Measurements from ENCODE around the gene TYMP.

- TF ChIP-seq, protein P1, sequence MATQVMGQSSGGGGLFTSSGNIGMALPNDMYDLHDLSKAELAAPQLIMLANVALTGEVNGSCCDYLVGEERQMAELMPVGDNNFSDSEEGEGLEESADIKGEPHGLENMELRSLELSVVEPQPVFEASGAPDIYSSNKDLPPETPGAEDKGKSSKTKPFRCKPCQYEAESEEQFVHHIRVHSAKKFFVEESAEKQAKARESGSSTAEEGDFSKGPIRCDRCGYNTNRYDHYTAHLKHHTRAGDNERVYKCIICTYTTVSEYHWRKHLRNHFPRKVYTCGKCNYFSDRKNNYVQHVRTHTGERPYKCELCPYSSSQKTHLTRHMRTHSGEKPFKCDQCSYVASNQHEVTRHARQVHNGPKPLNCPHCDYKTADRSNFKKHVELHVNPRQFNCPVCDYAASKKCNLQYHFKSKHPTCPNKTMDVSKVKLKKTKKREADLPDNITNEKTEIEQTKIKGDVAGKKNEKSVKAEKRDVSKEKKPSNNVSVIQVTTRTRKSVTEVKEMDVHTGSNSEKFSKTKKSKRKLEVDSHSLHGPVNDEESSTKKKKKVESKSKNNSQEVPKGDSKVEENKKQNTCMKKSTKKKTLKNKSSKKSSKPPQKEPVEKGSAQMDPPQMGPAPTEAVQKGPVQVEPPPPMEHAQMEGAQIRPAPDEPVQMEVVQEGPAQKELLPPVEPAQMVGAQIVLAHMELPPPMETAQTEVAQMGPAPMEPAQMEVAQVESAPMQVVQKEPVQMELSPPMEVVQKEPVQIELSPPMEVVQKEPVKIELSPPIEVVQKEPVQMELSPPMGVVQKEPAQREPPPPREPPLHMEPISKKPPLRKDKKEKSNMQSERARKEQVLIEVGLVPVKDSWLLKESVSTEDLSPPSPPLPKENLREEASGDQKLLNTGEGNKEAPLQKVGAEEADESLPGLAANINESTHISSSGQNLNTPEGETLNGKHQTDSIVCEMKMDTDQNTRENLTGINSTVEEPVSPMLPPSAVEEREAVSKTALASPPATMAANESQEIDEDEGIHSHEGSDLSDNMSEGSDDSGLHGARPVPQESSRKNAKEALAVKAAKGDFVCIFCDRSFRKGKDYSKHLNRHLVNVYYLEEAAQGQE (IDR thresholded peaks at IDR 0.05) = no peak
- no peak for TF ChIP-seq CTCF (IDR thresholded peaks at IDR 0.05)
- TF ChIP-seq CBX2 (IDR thresholded peaks at IDR 0.05; ENCODE audit: borderline replicate concordance, low read depth) = no peak
- peak; percentile 67 for TF ChIP-seq POLR2A (IDR thresholded peaks at IDR 0.05; ENCODE audit: low read length)
- no peak for TF ChIP-seq MAZ (IDR thresholded peaks at IDR 0.05; ENCODE audit: borderline replicate concordance, low read depth, low read length)
- no peak for TF ChIP-seq CEBPB (IDR thresholded peaks at IDR 0.05)
- peak; percentile 73 for TF ChIP-seq PHF8 (IDR thresholded peaks at IDR 0.05; ENCODE audit: borderline replicate concordance, low read depth)
- TF ChIP-seq SREBF2 (IDR thresholded peaks at IDR 0.05) = no peak
- no peak for TF ChIP-seq RAD21 (conservative IDR thresholded peaks at IDR 0.05 in 1 of 2, IDR thresholded peaks at IDR 0.05 in 1 of 2)
- no peak for TF ChIP-seq BCL3 (IDR thresholded peaks at IDR 0.05)
- no peak for TF ChIP-seq SMC3 (IDR thresholded peaks at IDR 0.05)
- TF ChIP-seq, protein P2, sequence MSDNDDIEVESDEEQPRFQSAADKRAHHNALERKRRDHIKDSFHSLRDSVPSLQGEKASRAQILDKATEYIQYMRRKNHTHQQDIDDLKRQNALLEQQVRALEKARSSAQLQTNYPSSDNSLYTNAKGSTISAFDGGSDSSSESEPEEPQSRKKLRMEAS (IDR thresholded peaks at IDR 0.05) = no peak
- no peak for TF ChIP-seq HOXA7 (CRISPR knock-in tag; IDR thresholded peaks at IDR 0.05)
- TF ChIP-seq TP53 (CRISPR knock-in tag; IDR thresholded peaks at IDR 0.05) = no peak
These were observed 22.3 kb downstream of the TYMP start, which contains the start of gene LMF2 for GRCh38 chr22:50507421-50507990.

Data from A549 (cell line).